GM19397 (cell line): ENCODE data around the gene RPL18.
A peak's percentile ranks its signal among the peaks of the same experiment; 100 is the strongest.
"Not testable (repeated sequence)": the region's sequence is repeated elsewhere in the genome, so short reads cannot be mapped to it uniquely, and the experiment has no call there.

Experiments used
- ATAC-seq: cut with Tn5 transposase; IDR thresholded peaks from one replicate; pipeline ENCODE4 v1.9.1; 2021; ENCODE audit warnings: mild to moderate bottlenecking, moderate library complexity; ENCODE audit not compliant: unreplicated experiment

RPL18 gene

GRCh38 chr19:48618916-48619691 lies at the start of gene RPL18, which contains the start of gene SPHK2:
Gene RPL18, minus strand, starts transcription at chr19:48619178. Its CDS starts 35 bp downstream, at chr19:48619143.
Gene SPHK2, plus strand, starts transcription at chr19:48619506. Its CDS starts 1,009 bp downstream, at chr19:48620515.
- peak; percentile 77 for ATAC-seq

GRCh38 chr19:48668761-48669160 lies 49.8 kb upstream of the RPL18 start:
- ATAC-seq, result no peak

GRCh38 chr19:48668332-48668731 lies 49.4 kb upstream of the RPL18 start:
- ATAC-seq, result no peak

DNA sequence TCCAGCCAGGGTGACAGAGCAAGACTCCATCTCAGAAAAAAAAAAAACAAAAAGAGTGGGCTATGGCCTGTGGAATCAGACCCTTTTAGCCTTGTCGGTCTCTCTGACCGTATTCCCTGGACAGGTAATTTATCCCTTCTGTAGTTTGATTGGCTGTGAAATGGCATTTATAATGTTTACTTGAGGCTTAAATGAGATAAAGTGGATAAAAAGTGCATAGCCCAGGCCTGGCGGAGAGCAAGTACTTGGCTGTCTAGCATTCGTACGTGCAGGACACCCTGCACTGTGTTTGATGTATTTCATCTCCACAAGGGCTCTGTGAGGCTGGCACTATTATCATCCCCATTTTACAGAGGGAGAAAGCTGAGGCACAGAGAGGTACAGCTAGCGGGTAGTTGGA lies 46.8 kb upstream of the RPL18 start:
- ATAC-seq, result no peak

DNA sequence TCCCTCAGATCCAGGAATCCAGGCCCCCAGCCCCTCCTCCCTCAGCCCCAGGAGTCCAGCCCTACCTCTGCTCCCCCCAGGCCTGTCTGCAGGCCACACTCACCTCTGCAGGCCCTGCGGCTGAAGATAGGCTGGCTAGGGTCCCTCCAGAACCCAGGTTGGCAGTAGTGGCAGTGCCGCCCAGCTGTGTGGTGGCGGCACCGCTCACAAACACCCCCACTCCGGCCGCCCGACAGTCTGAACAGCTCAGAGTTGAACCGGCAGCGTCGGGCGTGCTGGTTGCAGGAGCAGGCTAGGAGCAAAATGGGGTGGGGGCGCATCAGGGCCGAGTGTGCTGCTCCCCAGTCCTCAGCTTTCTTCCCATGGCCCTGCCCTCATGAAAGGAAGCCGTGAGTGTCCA lies 45.5 kb upstream of the RPL18 start:
- ATAC-seq, result no peak

- ATAC-seq, result no peak
Observed at GRCh38 chr19:48663667-48664066, 44.7 kb upstream of the RPL18 start.

GRCh38 chr19:48661711-48662090 lies 42.7 kb upstream of the RPL18 start:
- ATAC-seq, result no peak

- ATAC-seq, result peak; percentile 86
Observed at GRCh38 chr19:48660852-48661710, 42.1 kb upstream of the RPL18 start.

GRCh38 chr19:48659768-48660167 lies 40.8 kb upstream of the RPL18 start:
- no peak for ATAC-seq

DNA sequence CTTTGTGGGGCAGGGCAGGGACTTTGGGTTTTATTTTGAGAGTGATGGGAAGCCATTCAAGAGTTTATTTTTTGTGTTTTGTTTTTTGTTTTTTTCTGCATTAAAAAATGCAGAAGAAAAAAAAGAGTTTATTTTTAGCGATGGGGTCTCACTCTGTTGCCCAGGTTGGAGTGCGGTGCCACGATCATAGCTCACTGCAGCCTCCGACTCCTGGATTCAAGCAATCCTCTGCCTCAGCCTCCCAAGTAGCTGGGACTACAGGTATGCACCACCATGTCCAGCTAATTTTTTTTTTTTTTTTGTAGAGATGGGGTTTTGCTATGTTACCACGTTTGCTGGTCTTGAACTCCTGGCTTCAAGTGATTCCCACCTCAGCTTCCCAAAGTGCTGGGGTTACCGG lies 39.5 kb upstream of the RPL18 start:
- no peak for ATAC-seq

- not testable (repeated sequence) for ATAC-seq
Observed at GRCh38 chr19:48657828-48658227, 38.9 kb upstream of the RPL18 start.

DNA sequence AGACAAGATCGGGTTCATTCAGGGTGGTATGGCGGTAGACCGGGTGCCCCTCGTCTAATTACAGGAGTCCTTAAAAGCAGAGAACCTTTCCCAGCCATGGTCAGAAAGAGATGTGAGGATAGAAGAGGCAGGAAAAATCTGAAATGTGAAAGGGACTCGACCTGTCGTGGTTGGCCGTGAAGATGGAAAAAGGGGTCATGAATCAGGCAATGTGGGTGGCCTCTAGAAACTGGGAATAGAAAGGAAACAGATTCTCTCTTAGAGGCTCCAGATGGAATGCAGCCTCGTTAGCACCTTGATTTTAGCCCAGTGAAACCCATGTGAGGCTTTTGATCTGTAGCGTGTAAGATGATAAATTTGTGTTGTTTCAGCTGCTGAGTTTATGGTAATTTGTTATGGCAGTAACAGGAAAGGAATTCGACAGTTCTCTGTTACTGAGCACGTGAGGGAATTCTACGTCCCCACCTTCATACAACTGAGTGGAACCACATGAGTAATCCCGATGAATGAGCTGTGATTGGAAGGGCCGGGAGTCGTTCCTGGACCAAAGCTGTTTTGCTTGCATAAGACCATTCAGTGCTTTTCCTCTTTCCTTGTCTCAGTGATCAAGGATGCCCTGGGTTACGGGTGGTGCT lies 38.0 kb upstream of the RPL18 start:
- no peak for ATAC-seq

GRCh38 chr19:48654299-48655059 lies 35.5 kb upstream of the RPL18 start:
- ATAC-seq, result no peak

DNA sequence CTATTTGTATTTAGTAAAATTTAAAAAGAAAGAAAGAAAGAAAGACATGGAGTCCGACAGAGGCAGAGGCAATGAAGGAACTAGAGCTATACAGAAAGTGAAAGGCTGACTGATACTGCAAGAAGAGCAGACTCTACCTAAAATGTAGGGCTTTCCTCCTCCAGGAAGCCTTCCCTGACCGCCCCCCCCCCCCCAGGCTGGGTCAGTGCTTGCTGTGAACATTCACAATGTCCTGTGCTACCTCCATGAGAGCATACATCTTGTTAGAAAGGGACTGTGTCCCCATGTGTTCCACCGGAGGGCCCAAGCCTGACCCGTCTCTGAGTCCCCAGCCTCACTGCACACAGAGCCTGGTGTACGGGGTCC lies 32.7 kb upstream of the RPL18 start:
- ATAC-seq, result no peak

- no peak for ATAC-seq
Observed at GRCh38 chr19:48650974-48651682, 32.1 kb upstream of the RPL18 start.

DNA sequence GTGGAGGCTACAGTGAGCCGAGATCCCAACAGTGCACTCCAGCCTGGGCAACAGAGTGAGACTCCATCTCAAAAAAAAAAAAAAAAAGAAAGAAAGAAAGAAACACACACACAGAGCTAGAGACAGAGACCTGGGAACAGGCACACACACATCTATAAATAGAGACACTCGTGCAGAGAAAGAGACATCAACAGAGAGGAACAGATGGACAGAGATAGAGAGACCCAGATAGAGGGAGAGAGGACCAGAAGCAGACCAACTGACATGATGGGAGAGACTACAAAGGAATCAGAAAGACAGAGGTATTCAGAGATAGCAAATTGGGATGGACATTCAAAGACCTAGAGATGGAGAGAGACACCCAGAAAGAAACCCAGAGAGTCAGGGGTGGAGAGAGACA lies 29.2 kb upstream of the RPL18 start:
- no peak for ATAC-seq

DNA sequence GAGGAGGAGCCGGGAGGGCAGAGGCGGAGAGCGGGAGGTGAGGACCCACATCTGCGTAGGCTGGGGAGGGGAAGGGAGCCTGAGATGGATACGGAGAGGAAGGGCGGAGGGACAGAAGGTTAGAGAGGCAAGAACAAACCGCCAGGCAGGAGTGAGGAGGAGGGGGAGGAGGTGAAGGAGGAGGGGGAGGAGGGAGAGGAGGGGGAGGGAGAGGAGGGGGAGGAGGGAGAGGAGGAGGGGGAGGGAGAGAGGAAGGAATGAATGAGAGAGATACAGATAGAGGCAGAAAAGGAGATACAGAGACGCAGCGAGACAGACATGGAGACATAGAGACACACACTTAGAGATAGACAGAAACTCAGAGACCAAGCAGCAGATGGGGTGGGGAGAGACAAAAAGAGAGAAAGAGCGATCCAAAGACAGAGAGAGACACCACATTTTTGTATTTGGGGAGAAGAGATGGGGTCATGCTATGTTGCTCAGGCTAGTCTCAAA lies 27.8 kb upstream of the RPL18 start:
- ATAC-seq, result no peak

DNA sequence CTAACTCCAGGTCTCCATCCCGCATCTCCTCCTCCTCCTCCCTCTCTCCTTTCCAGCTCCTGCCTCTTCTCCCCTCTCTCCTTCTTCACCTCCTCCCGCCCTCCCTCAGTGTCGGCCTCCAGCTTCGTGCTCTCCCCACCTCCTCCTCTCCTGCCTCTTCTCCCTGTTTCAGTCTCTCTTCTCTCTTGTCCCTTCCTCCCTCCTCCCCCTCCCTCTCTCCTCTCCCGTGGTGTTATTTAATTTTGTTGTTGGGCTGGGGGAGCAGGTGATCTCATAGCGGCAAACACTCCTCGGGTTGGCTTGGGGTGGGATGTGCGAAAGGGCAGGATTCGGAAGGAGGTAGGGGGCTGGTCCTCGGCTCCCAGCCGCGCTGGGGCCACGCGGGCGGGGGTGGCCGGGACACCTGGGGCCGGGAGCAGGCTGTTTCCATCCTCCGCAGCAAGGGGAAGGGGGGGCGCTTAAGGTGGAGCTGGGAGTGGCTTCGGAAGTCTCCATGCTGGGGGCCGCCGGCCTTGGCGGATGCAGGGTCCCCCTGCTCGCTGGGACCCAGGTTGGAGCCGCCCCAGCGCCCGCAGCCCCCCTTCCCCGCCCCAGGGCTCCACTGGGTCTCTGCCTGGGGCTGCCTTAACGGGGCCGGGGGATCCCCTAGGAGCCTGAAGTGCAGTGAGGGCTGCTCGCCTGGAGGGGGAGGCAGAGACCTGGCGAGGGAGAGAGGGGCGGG lies 27.2 kb upstream of the RPL18 start, which contains the start of gene CA11:
TSS of gene CA11 (minus strand) at position 187 of the 721 bp plus-strand sequence. CDS start 555 bp downstream, outside the sequence.
- peak; percentile 81 for ATAC-seq

GRCh38 chr19:48645620-48646000 lies 26.6 kb upstream of the RPL18 start:
- no peak for ATAC-seq
